GM12865 (cell line): ENCODE results near the gene ZNF138.
"Not testable (repeated sequence)": the region's sequence is repeated elsewhere in the genome, so short reads cannot be mapped to it uniquely, and the experiment has no call there.

ENCODE experiments used
- DNase-seq: peaks from one replicate; pipeline ENCODE4 v3.0.0; 2010; ENCODE audit warnings: low read depth
- H3K4me3 ChIP-seq: 2 replicates; pipeline ENCODE4 v1.5.1; 2011; ENCODE audit warnings: mild to moderate bottlenecking, low read depth, low read length, control low read depth
- CTCF ChIP-seq: IDR thresholded peaks from 2 replicates; pipeline ENCODE4 v1.5.1; 2011; ENCODE audit warnings: low read length, control low read depth, low read depth, inconsistent platforms; ENCODE audit not compliant: insufficient read depth; ENCODE audit errors: missing control alignments

ZNF138 gene

GRCh38 chr7:64802699-64803098 is 8.5 kb downstream of the ZNF138 start:
- H3K4me3 ChIP-seq, result no peak overlapping the region
- no peak for DNase-seq
- TF ChIP-seq CTCF, result no peak

GRCh38 chr7:64807731-64808365 is 13.6 kb downstream of the ZNF138 start:
- TF ChIP-seq CTCF, result no peak
- no peak overlapping the region for H3K4me3 ChIP-seq
- no peak for DNase-seq

DNA sequence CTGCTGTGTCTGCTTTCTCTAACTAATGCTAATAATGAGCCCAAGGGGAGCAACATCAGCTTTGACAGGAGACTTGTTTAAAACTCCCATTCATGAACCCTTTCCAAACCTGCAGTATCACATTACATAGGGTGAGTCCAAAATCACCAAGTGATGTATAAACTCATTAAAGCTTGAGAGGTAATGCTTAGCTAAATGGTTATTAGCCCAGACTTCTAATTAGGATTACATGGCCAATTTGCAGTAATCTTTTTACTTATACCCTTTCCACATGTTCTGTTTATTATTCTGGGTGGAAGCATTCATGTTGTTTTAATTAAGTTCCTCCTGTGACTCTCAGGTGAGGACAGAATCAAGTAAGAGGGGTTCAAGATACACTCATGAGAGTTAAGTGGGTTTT is 17.5 kb downstream of the ZNF138 start:
- DNase-seq, result no peak
- no peak overlapping the region for H3K4me3 ChIP-seq
- TF ChIP-seq CTCF, result no peak

DNA sequence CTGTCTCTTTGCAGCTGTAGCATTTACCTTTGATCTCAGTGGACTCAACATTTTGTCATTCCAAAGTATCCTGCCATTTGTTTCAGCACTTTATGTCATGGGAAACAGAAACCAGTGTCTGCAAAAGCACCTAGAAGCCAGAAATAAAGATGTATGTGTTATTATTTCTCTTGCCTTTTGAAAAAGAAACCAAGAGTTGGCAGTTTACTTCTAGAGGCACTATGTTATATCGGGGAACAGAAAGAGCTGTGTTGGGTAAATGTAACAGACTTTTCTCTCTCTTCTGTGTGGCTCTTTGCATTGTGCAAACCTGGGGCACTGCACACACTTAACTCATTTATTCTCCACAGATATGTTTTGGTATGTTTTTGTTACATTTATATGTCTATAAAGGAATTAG is 36.7 kb downstream of the ZNF138 start:
- no peak for DNase-seq
- no peak for TF ChIP-seq CTCF
- H3K4me3 ChIP-seq, result no peak overlapping the region

- TF ChIP-seq CTCF, result no peak
- H3K4me3 ChIP-seq, result no peak overlapping the region
Observed at GRCh38 chr7:64832136-64832535, 37.9 kb downstream of the ZNF138 start.

DNA sequence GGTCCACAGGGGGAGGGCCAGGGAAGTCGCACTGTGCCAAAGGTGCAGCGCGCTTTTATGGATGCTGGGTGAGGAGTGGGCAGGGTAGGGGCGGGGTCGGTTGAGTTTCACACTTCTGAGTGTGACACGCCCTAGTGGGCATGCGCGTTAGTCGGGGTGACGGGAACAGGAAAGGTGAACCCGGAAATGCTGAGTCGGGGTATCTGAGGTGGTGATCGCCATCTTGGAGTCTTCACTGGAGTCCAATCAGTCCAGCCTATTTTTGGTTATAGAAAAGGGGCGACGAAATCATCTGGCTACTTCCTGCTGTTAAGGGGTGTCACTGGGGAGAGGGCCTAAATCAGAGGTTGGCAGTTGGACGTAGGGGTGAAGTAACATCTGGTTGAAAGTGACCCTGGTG is 40.8 kb downstream of the ZNF138 start:
- no peak for TF ChIP-seq CTCF
- no peak for DNase-seq
- H3K4me3 ChIP-seq, result no peak overlapping the region

More at GRCh38 chr7:64832136-64832535, 37.9 kb downstream of the ZNF138 start:
- DNase-seq, result no peak

- not testable (repeated sequence) for DNase-seq, H3K4me3 ChIP-seq
Observed at GRCh38 chr7:64835856-64836255, 41.6 kb downstream of the ZNF138 start.

GRCh38 chr7:64838051-64838450 is 43.8 kb downstream of the ZNF138 start:
- H3K4me3 ChIP-seq, DNase-seq: not testable (repeated sequence)
